NK-92 (cell line): ENCODE measurements around the gene PAGR1.
"Not testable (repeated sequence)": the region's sequence is repeated elsewhere in the genome, so short reads cannot be mapped to it uniquely, and the experiment has no call there.

ENCODE experiments used
- DNase-seq: peaks from one replicate; lab custom pipeline; 2025; ENCODE audit not compliant: unreplicated experiment; lab: John Stamatoyannopoulos, UW

PAGR1 gene

GRCh38 chr16:29862383-29862883, 46.5 kb downstream of the PAGR1 start:
- no peak for DNase-seq

GRCh38 chr16:29862884-29863668, 47.1 kb downstream of the PAGR1 start, which contains the start of gene CDIPT:
CDIPT (minus strand) TSS chr16:29863226; CDS start chr16:29862857, 369 bp downstream.
- DNase-seq, result peak; percentile 64

- no peak for DNase-seq
Observed at GRCh38 chr16:29863669-29863984, 47.7 kb downstream of the PAGR1 start.

- no peak for DNase-seq
Observed at GRCh38 chr16:29864205-29864604, 48.3 kb downstream of the PAGR1 start.

GRCh38 chr16:29868396-29869009, 52.6 kb downstream of the PAGR1 start:
- no peak for DNase-seq

- not testable (repeated sequence) for DNase-seq
Observed at GRCh38 chr16:29869067-29869466, 53.1 kb downstream of the PAGR1 start.
